Renal cortex interstitium (tissue), 15 donors: ENCODE data around the gene FOXP1. TPM values are rescaled to one million over a fixed set of nuclear protein-coding genes. Genes with fewer than 3 reads are reported as not detected.

Source experiments
- DNase-seq, 11 donors: peaks; one replicate each; pipeline ENCODE4 v3.0.0-alpha.2; 2013; ENCODE audit warnings: low read depth in 9 of 11, low spot score in 4 of 11; ENCODE audit errors: extremely low read depth in 1 of 11
- long read RNA-seq, 16 experiments: transcript quantifications; one replicate each; lab custom pipeline, GENCODE V29; 2026
- polyA plus RNA-seq, 3 donors: library from polyadenylated mRNA; unstranded; fragments of 120-200 nt; gene quantifications; one replicate each; pipeline ENCODE4 v1.2.1, GENCODE V29; 2013; ENCODE audit not compliant: insufficient read length in 3 of 3

Gene FOXP1
- polyA plus RNA-seq = 10 to 100 TPM; 36.8 to 51.7 (median 40.1) TPM
- long read RNA-seq, donor 1, partial matches to known transcripts = 0 of 2 reads
- long read RNA-seq, donor 1, other reads (novel, unspliced or antisense) = 0 of 2 reads
- long read RNA-seq, donor 2, partial matches to known transcripts = 0 of 2 reads
- long read RNA-seq, donor 2, other reads (novel, unspliced or antisense) = 0 of 2 reads
- long read RNA-seq, donor 3, partial matches to known transcripts = 0 of 2 reads
- long read RNA-seq, donor 3, other reads (novel, unspliced or antisense) = 0 of 2 reads
- long read RNA-seq, donor 4, partial matches to known transcripts = 0 of 3 reads
- long read RNA-seq, donor 4, other reads (novel, unspliced or antisense) = 0 of 3 reads
- long read RNA-seq, donor 5 = 0 reads
- long read RNA-seq, donor 6, transcript FOXP1-204 (2 exons, 664 nt) = major isoform, 6 of 8 reads
- long read RNA-seq, donor 6, partial matches to known transcripts = 0 of 8 reads
- long read RNA-seq, donor 6, other reads (novel, unspliced or antisense) = 0 of 8 reads
- long read RNA-seq, donor 7, partial matches to known transcripts = 0 of 5 reads
- long read RNA-seq, donor 7, other reads (novel, unspliced or antisense) = 0 of 5 reads
- long read RNA-seq, donor 8, partial matches to known transcripts = 0 of 6 reads
- long read RNA-seq, donor 8, other reads (novel, unspliced or antisense) = 0 of 6 reads
- long read RNA-seq, donor 9, partial matches to known transcripts = 0 of 3 reads
- long read RNA-seq, donor 9, other reads (novel, unspliced or antisense) = 0 of 3 reads
- long read RNA-seq, donor 10, partial matches to known transcripts = 5 of 12 reads
- long read RNA-seq, donor 10, other reads (novel, unspliced or antisense) = 0 of 12 reads
- long read RNA-seq, donor 11, partial matches to known transcripts = 0 of 3 reads
- long read RNA-seq, donor 11, other reads (novel, unspliced or antisense) = 0 of 3 reads
- long read RNA-seq, donor 12, partial matches to known transcripts = 0 of 2 reads
- long read RNA-seq, donor 12, other reads (novel, unspliced or antisense) = 0 of 2 reads
- long read RNA-seq, donor 13, transcript FOXP1-204 (2 exons, 664 nt) = major isoform, 5 of 7 reads
- long read RNA-seq, donor 13, partial matches to known transcripts = 0 of 7 reads
- long read RNA-seq, donor 13, other reads (novel, unspliced or antisense) = 0 of 7 reads
- long read RNA-seq, donor 14, partial matches to known transcripts = 0 of 2 reads
- long read RNA-seq, donor 14, other reads (novel, unspliced or antisense) = 0 of 2 reads
- long read RNA-seq, donor 15 = 0 reads
- long read RNA-seq, donor 16, partial matches to known transcripts = 7 of 16 reads
- long read RNA-seq, donor 16, other reads (novel, unspliced or antisense) = 0 of 16 reads

- peak in 9 of 11 donors; percentile 69 to 90 (median 80) for DNase-seq
Observed at GRCh38 chr3:71583566-71584393, at the start of gene FOXP1. Gene FOXP1, minus strand, starts transcription at chr3:71583728. Its CDS starts 385,347 bp downstream, at chr3:71198381.

DNA sequence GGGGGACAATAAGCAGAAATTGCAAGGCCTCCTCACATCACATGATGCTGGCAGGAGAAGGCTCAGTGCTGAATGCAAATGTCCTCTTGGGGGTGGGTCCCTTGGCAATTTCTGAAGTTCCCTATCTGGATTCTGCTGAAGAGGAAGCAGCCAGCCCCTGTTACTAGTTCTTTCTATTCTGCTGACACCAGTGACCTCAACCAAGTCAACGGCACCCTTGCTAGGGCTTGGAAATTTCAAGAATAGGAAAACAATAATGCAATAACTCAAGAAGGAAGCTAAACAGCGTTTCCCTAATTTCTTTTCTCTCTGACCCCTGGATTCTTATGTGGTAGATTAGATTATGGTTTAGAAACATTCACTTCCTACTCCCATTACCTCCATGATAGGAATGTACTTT lies 46.2 kb upstream of the FOXP1 start:
- DNase-seq = no peak

GRCh38 chr3:71629289-71629688 lies 45.8 kb upstream of the FOXP1 start:
- no peak for DNase-seq

DNA sequence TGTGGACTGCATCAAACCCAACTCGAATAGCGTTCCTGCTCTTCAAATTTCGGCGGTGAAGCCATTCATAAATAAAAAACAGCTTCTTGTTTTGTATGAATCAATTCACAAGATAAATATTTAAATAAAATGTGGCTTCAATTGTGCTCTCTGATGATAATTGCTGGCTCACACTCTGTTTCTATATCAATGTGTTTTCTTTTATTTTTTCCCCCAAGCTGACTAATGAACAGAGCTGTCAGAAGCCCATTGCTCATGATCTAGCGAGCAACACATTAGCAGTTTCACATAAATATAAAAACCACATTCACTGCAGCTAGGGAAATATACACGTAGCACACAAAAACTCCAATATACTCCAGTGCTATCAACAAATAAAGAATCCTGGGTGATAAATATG lies 45.0 kb upstream of the FOXP1 start:
- no peak for DNase-seq

GRCh38 chr3:71625676-71626075 lies 42.1 kb upstream of the FOXP1 start:
- no peak for DNase-seq

DNA sequence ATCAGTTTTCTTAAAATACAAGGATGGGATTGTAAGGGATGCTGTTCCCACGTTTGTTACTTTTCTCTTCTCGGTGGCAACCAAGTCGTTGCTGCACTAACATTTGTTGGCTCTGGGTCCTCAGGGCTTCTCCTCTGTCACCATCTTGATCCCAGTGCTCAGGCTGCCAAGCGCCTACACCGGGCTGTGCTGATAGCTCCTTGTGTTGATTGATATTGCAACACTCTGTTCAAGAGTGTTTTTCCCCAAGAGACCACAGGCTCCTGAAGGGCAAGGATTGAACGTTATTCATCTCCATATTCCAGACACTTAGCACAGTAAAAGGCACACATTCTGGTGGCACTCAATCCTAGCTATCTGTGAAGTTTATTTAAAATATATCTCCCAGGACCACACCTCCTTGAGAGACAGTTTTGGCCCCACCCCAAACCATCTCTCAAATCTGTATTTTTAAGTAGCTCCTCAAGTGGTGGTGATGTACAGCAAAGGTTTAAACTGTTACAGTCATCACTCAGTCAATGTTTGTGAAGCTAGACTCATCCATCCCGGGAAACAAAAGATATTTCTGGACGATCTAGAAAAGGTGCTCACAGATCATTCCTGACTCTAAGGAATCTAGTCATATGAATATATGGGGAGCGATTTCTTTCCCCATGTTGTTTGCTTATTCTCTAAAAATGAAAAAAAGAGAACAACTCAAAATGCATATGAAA lies 38.5 kb upstream of the FOXP1 start:
- no peak for DNase-seq

DNA sequence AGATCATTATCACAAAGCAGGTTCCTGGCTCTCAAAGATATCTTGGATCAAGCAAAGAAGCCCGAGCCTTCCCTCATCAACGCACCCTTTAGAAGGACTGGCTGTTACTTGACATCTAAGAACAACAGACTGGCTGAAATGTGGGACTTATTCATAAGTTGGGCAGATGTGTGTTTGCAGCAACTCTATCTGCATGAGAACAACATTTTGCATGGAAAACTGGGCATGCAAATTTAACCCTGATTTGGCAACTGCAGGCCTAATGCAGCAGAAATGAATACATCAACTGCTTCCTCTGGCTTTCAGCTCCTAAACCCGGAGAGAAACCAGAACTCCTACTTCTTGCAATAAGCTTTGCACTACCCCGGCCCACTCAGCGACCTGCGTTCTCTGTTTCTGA lies 35.0 kb upstream of the FOXP1 start:
- no peak for DNase-seq

GRCh38 chr3:71616571-71617021 lies 33.1 kb upstream of the FOXP1 start:
- DNase-seq = no peak

- DNase-seq = no peak
Observed at GRCh38 chr3:71614869-71615268, 31.3 kb upstream of the FOXP1 start.

- no peak for DNase-seq
Observed at GRCh38 chr3:71614426-71614825, 30.9 kb upstream of the FOXP1 start.

DNA sequence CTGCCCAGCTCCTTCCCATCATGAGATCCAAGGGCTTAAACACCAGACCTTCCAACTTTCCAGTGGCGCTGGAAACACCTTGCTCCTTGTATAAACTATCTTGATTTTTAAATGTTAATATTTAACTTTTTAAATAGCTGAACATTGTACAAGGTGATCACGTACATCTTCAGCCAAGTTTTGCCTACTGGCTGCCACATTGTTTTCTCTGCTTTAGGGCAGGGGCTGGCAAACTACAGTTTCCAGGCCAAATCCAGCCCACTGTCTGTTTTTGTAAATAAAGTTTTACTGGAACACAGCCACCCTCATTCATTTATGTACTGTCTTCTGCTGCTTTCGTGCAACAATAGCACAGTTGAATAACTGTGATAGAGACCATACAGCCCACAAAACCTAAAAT lies 27.6 kb upstream of the FOXP1 start:
- no peak for DNase-seq

DNA sequence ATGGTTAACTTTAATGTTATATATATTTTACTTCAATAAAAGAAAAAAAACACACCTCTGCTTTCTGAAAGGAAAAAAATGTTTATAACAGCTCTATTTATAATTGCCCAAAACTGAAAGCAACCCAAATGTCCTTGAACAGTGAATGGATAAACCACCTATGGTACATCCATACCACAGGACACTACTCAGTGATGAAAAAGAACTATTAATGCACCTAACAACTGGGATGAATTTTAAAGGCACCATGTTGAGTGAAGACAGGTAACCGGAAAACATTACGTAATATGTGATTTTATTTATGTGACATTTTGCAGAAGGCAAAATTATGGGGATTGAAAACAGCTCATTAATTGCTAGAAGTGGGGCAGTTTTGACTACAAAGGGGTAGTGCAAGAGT lies 23.8 kb upstream of the FOXP1 start:
- no peak for DNase-seq

- DNase-seq = no peak
Observed at GRCh38 chr3:71606582-71606981, 23.1 kb upstream of the FOXP1 start.

- DNase-seq = no peak
Observed at GRCh38 chr3:71602256-71602655, 18.7 kb upstream of the FOXP1 start.

GRCh38 chr3:71601811-71602210 lies 18.3 kb upstream of the FOXP1 start:
- DNase-seq = no peak

GRCh38 chr3:71600646-71601288 lies 17.2 kb upstream of the FOXP1 start:
- no peak for DNase-seq

- no peak for DNase-seq
Observed at GRCh38 chr3:71599416-71599815, 15.9 kb upstream of the FOXP1 start.
